ENCODE data around the gene MED19.

- no peak for TF ChIP-seq EZH2 (optimal IDR thresholded peaks at IDR 0.05; ENCODE audit: low read depth, low read length)
- no peak for TF ChIP-seq EZH2phosphoT487 (IDR thresholded peaks at IDR 0.05; ENCODE audit: low read length)
- no peak for TF ChIP-seq CTCF (IDR thresholded peaks at IDR 0.05; ENCODE audit: low read length)
Observed at GRCh38 chr11:57751176-57751575, 39.2 kb upstream of the MED19 start.
